Uterus (tissue), 4 donors: ENCODE results near the gene KLC1. TPM values are rescaled to one million over a fixed set of nuclear protein-coding genes. Genes with fewer than 3 reads are reported as not detected.

ENCODE experiments used
- DNase-seq, 2 donors: peaks; one replicate each; pipeline ENCODE4 v3.0.0-alpha.2; 2019 to 2020
- H3K27ac ChIP-seq, 2 donors: fragments of 200-600 bp; sonication (generic); 1 replicate in 1 of 2; 2 replicates in 1 of 2; pipeline ENCODE4 v1.5.1; 2016 to 2018
- H3K27me3 ChIP-seq, 2 donors: fragments of 200-600 bp; sonication (generic); one replicate each; pipeline ENCODE4 v1.5.1; 2018 to 2019; ENCODE audit warnings: control low read depth in 1 of 2
- H3K36me3 ChIP-seq, 2 donors: fragments of 200-600 bp; sonication (generic); one replicate each; pipeline ENCODE4 v1.5.1; 2019; ENCODE audit warnings: control low read depth in 1 of 2
- H3K4me1 ChIP-seq, 2 donors: fragments of 200-600 bp; sonication (generic); one replicate each; pipeline ENCODE4 v1.5.1; 2018 to 2019; ENCODE audit warnings: control low read depth in 1 of 2
- H3K4me3 ChIP-seq, 2 donors: fragments of 200-600 bp; sonication (generic); 1 replicate in 1 of 2; 2 replicates in 1 of 2; pipeline ENCODE4 v1.5.1; 2018 to 2019; ENCODE audit warnings: mild to moderate bottlenecking in 1 of 2
- H3K9me3 ChIP-seq, 2 donors: fragments of 200-600 bp; sonication (generic); one replicate each; pipeline ENCODE4 v1.5.1; 2019; ENCODE audit warnings: control low read depth in 1 of 2
- CTCF ChIP-seq, 4 experiments: fragments of 200-600 bp in 2 of 4; fragments of 450-650 bp in 2 of 4; sonication (generic) in 2 of 4; IDR thresholded peaks; one replicate each; pipeline ENCODE4 v1.5.1; 2016 to 2019; ENCODE audit warnings: antibody characterized with exemption in 4 of 4, mild to moderate bottlenecking in 2 of 4, moderate library complexity in 1 of 4
- POLR2A ChIP-seq, 2 donors: fragments of 450-650 bp; IDR thresholded peaks; one replicate each; pipeline ENCODE4 v1.6.1; 2016; ENCODE audit warnings: antibody characterized with exemption in 2 of 2, mild to moderate bottlenecking in 1 of 2, moderate library complexity in 1 of 2
- intact Hi-C: fragments of 100-400 bp; cut with DNase I; formaldehyde crosslinking; loops from one replicate; pipeline ENCODE4 v1.15.1; 2023; ENCODE audit warnings: low total_unique reads
- total RNA-seq, 4 donors: library from RNA; depleted of rRNA in 3 of 4; stranded (reverse); fragments of >200 nt in 3 of 4; gene quantifications; one replicate each; pipeline versions ENCODE4 v1.1.0 to v1.2.4, GENCODE V29; 2014 to 2023
- donor health status: DM: yes; HTN: yes; CAD: no.

KLC1 gene
- total RNA-seq, 4 donors from 2014 or later = 130 to 459 (median 285) TPM

GRCh38 chr14:103696070-103696402, 67.0 kb downstream of the KLC1 start:
- DNase-seq = no peak
- Histone ChIP-seq H3K4me1 (peaks cover 11 to 14% of the 10 kb centered on the region in 2 donors), H3K27me3 (no peaks in the 10 kb centered on the region), H3K36me3 (no peaks in the 10 kb centered on the region), H3K27ac (peak overlapping the region; percentile 67 to 73), H3K9me3 (no peaks in the 10 kb centered on the region), H3K4me3 (no peak overlapping the region)
- TF ChIP-seq CTCF (IDR thresholded peaks at IDR 0.05) (no peak), POLR2A (IDR thresholded peaks at IDR 0.05) (no peak)
- intact Hi-C loops = no loop called here

- peak in 1 of 4 experiments; percentile 5 for TF ChIP-seq CTCF (IDR thresholded peaks at IDR 0.05)
- TF ChIP-seq POLR2A (IDR thresholded peaks at IDR 0.05) = no peak
- intact Hi-C loops = no loop called here
- H3K36me3 ChIP-seq = no peaks in the 10 kb centered on the region
- H3K27me3 ChIP-seq = no peaks in the 10 kb centered on the region
- H3K4me3 ChIP-seq = no peak overlapping the region
- peak overlapping the region; percentile 67 to 73 for H3K27ac ChIP-seq
- peaks cover 11 to 14% of the 10 kb centered on the region in 2 donors for H3K4me1 ChIP-seq
- H3K9me3 ChIP-seq = no peaks in the 10 kb centered on the region
- peak; percentile 69 for DNase-seq
These were observed 67.6 kb downstream of the KLC1 start for GRCh38 chr14:103696466-103697071.

GRCh38 chr14:103697206-103697602, 68.2 kb downstream of the KLC1 start:
- DNase-seq = no peak
- H3K27me3 ChIP-seq = no peaks in the 10 kb centered on the region
- intact Hi-C loops = no loop called here
- H3K9me3 ChIP-seq = no peaks in the 10 kb centered on the region
- H3K4me1 ChIP-seq = peaks cover 11 to 14% of the 10 kb centered on the region in 2 donors
- H3K36me3 ChIP-seq = no peaks in the 10 kb centered on the region
- TF ChIP-seq CTCF (IDR thresholded peaks at IDR 0.05) (no peak), POLR2A (IDR thresholded peaks at IDR 0.05) (no peak)
- H3K27ac ChIP-seq = peak overlapping the region; percentile 67 to 73
- H3K4me3 ChIP-seq = no peak overlapping the region

- no peak for DNase-seq
- peaks cover 11 to 14% of the 10 kb centered on the region in 2 donors for H3K4me1 ChIP-seq
- no peak overlapping the region for H3K4me3 ChIP-seq
- H3K27me3 ChIP-seq = no peaks in the 10 kb centered on the region
- H3K27ac ChIP-seq = peak overlapping the region; percentile 67 to 73
- no peak for TF ChIP-seq POLR2A (IDR thresholded peaks at IDR 0.05)
- no peak for TF ChIP-seq CTCF (IDR thresholded peaks at IDR 0.05)
- H3K36me3 ChIP-seq = no peaks in the 10 kb centered on the region
- intact Hi-C loops = no loop called here
- no peaks in the 10 kb centered on the region for H3K9me3 ChIP-seq
These were observed 68.8 kb downstream of the KLC1 start for GRCh38 chr14:103697603-103698379.
